GM20431 (cell line): ENCODE data around the gene NFX1.
"Not testable (repeated sequence)": the region's sequence is repeated elsewhere in the genome, so short reads cannot be mapped to it uniquely, and the experiment has no call there.

ENCODE experiments used
- in situ Hi-C: fragments of 300-500 bp; cut with MseI, MboI; formaldehyde crosslinking; loops from one replicate; pipeline ENCODE4 v1.15.0; 2020; ENCODE audit warnings: low sequenced_read_pairs; ENCODE audit not compliant: unreplicated experiment

NFX1 gene

DNA sequence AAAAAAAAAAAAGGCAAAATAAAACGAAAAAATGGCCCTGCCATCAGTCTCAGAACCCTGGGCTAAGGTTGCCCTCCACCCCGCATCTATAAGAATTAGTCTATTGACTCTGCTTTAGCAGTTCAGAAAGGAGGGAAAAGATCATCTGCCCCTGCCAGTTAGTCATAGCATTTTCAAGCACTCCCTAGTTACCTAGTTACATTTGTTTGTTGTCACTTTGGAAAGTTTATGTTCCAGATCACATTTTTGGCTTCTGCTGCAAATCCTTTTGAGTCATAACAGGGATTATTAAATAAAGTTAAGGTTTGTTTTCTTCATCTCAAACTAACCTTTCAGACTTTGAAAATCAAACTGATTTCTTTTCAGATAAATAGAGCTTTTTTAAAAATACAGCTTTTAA lies 60.0 kb downstream of the NFX1 start:
- in situ Hi-C loops: no loop called here

DNA sequence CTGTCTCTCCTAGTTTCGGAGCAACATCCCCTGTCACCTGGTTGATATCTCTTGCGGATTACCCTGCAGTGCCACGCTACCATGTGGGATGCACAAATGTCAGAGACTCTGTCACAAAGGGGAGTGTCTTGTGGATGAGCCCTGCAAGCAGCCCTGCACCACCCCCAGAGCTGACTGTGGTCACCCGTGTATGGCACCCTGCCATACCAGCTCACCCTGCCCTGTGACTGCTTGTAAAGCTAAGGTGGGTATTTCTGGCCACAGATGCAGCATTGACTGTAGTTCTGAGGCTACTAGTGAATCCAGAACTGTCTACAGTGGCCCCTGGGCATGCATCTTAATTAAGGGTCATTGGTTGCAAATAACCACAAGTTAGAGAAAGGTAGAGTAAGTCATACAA lies 61.2 kb downstream of the NFX1 start:
- in situ Hi-C loops: no loop called here

DNA sequence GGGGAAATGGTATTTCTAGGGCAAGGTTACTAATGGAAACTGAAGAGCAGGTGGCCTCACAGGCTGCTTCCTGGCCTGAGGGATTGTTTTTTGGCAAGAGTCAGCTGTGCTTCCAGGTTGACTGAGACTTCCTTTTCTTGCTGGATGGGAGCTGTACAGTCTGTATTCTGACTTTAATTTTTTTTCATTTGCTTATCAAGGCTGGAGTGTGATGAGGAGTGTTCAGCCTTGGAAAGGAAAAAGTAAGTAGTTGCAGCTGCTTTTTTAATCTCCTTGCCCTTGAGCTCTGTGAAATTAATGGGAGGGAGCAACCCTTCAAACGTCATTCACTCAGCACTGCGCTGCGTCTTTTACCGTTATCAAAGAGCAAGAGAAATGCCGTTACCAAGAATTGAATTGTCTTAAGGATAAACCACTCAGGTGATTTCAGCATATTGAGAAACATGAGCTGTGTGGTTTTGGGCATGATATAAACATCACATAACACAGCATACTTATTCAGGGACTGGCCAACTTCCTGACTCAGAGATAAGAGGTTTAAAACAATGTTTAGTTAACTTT lies 64.4 kb downstream of the NFX1 start:
- in situ Hi-C loops: no loop called here

DNA sequence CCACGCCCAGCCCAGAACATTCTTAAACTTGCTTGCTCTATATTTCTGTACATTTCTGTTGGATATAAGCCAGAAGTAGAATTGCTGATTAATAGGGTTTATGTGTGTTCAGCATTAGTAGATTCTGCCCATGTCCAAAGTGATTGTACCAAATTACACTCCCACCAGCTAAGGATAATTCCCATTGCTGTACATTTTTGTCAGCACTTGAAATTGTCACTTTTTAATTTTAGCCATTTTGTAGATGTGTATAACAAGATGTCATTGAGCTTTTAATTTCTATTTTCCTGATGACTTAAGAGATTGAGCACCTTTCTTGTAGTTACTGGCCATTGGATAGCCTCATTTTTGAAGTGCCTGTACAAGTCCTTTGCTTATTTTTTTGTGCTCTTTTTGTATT lies 65.6 kb downstream of the NFX1 start:
- in situ Hi-C loops: no loop called here

DNA sequence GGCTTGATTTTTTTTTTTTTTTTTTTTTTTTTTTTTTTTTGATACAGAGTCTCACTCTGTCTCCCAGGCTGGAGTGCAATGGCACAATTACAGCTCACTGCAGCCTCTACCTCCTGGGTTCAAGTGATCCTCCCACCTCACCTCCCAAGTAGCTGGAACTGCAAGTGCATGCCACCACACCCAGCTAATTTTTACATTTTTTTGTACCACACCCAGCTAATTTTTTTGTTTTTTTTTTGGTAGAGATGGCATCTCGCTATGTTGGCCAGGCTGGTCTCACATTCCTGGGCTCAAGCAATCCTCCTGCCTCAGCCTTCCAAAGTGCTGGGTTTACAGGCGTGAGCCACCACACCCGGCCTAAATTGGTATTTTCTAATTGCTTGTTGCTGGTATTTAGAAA lies 68.3 kb downstream of the NFX1 start:
- in situ Hi-C loops: not testable (repeated sequence)

DNA sequence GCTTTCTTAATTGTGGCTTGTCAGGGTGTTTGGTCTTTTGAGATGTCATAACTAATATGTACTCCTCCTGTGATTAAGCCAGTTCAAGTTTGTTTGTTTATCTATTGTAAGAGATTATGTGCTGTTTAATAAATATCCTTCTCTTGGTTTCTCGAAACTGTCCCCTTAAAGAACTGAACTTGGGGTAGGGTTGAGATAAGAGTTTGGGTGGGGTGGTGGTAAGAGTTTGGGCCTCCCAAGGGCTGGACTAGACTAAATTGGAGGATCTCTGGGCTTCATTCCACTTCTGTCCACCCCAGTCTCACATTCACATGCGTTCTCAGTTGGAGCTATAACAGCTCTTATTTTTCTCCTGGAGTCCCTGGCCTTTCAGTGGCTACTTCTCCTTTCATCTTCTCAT lies 73.8 kb downstream of the NFX1 start:
- in situ Hi-C loops: no loop called here

DNA sequence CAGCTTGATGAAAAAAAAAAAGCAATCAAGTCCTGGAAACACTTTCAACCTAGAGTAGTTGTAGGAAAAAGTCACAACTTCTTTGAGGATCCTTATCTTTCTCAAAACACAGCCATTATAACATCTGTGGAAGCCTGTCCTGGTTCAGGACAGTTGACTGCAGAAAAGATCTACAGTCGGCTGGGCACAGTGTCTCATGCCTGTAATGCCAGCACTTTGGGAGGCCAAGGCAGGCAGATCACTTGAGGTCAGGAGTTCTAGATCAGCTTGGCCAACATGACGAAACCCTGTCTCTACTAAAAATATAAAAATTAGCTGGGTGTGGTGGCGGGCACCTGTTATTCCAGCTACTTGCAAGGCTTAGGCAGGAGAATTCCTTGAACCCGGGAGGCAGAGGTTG lies 74.5 kb downstream of the NFX1 start:
- in situ Hi-C loops: not testable (repeated sequence)

DNA sequence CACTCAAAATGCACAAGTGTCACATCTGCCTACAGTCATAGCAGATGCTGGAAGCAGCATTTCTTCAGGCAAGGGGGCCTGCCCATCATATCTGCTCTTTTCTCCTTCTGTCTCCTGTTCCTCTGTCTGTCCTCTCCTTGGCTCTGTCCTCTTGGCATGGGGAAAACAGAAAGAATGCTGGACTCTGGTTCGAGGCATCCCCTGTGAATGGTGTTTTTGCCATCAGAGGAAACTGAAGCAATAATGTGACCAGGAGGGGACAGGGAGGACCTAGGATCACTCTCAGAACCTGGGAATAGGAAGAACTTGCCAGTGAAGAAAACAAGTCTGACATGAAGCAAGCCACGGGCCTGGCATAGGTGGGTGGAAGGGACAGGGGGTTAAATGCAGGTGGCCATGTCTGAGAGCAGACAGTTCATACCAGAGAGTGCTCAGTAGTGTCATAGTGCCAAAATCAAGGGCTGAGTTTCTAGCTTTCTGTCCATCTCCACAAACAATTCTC lies 76.7 kb downstream of the NFX1 start:
- in situ Hi-C loops: no loop called here

DNA sequence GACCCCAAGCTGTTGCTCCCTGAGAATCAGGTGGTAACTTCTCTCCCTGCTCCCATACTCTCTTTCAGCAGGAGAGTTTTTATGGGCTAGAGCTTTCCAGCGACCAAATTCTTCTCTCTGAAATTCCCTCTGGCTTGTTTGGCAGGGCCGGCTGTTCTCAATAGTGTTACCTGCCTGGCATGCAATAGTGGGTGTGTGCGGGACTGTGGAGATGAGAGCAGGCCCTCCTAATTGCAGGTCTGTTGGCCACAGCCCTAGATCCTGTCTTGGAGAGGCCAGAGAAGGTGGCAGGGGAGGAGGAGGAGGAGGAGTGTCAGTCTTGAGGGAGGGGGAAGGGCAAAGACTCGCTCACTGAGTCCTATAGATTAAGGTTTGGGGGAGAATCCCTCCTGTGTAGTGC lies 82.6 kb downstream of the NFX1 start:
- in situ Hi-C loops: no loop called here

DNA sequence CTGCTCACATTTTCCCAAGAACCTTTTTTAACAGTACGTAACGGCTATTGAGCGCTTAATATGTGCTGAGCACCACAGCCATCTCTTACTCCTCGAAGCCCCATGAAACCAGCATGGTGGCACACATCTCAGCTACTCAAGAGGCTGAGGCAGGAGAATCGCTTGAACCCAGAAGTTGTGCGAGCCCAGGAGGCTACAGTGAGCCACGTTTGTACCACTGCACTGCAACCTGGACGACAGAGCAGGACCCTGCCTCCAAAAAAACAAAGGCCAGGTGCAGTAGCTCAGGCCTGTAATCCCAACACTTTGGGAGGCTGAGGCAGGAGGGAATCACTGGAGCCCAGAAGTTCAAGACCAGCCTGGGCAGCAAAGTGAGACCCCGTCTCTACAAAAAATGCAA lies 83.9 kb downstream of the NFX1 start:
- in situ Hi-C loops: no loop called here

DNA sequence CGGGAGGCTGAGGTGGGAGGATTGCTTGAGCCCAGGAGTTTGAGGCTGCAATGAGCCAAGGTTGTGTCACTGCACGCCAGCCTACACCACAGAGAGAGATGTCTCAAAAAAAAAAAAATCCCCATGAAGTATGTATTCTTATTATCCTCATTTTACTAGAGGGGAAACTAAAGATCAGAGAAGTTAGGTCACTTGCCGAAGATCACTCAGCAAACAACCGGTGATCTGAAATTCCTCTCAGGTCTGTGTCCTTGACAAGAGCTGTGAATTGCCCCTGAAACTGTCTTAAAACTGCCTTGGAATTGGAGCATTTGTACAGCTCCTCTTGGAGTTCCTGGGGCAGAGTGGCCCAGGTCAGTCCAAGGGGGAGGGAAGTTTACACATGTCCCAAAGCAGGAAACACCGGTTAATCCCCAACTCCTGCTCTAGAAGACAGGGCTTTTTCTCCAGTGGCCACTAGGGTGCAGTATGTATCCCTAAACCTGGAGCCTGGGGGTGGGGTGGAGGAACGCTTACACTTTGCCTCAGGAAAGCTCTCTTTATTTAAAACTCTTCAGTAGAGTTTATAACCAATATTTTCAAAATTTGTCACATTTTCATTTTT lies 84.4 kb downstream of the NFX1 start:
- in situ Hi-C loops: no loop called here

DNA sequence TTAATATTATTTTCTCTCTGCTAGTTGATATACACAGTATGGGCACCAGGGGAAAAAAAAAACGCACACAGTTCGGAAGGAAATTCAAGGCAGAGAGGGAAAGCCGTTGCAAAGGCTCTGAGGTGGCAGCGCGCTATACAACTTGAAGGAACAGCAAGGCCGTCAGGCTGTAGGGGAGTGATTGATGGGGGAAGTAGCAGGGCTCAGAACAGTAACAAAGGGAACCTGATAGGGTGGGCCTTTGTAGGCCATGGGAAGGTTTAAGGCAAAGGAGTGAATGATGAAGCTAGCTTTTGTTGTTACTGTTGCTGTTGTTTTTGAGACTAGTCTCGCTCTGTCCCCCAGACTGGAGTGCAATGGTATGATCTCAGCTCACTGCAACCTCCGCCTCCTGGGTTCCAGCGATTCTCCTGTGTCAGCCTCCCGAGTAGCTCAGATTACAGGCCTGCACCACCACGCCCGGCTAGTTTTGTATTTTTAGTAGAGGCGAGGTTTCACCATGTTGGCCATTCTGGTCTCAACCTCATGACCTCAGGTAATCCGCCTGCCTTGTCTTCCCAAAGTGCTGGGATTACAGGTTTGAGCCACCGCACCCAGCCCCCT lies 85.0 kb downstream of the NFX1 start:
- in situ Hi-C loops: no loop called here

DNA sequence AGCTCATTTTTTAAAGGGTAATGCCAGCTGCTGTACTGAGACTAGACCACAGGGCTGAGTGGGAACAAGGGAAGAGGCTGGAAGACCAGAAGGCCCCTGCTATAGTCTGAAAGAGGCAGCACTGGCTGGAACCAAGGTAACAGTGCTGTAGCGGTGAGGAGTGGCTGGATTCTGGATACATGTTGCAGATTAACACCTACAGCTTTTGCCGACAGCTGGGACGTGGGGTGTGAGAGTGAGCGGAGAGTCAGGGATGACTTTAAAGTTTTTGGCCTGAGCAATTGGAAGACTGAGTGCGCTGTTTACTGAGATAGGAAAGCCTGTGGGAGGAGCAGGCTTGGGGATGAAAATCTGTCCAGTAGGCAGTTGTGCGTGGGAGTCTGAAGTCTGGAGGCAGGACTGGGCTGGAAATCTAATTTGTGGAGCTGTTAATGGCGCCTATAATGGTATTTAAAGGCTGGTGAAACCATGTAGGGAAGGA lies 85.6 kb downstream of the NFX1 start:
- in situ Hi-C loops: no loop called here

DNA sequence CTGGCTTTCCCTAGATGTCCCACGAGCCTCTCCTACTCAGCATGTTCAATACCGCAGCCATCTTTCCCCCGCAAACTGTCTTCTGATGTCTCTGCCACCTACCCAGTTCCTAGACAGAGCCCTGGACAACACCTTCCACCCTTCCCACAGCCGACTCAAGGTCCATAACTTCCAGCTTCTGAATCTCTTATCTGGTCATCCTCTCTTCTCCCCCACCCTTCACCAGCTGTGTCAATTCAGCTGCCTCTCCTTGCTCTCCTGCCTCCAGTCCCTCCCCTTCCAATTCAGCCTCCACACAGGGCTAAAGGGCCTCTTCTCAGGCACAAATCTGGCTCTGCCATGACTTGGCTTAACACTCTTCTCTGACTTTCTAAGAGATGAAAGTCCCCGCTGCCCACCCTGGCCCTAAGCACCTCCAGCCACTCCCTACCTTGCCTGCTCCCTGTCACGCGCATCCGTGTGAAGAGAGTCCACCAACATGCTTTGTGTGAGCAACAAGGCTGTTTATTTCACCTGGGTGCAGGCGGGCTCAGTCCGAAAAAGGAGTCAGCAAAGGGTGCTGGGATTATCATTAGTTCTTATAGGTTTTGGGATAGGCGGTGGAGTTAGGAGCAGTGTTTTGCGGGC lies 86.9 kb downstream of the NFX1 start:
- in situ Hi-C loops: no loop called here

DNA sequence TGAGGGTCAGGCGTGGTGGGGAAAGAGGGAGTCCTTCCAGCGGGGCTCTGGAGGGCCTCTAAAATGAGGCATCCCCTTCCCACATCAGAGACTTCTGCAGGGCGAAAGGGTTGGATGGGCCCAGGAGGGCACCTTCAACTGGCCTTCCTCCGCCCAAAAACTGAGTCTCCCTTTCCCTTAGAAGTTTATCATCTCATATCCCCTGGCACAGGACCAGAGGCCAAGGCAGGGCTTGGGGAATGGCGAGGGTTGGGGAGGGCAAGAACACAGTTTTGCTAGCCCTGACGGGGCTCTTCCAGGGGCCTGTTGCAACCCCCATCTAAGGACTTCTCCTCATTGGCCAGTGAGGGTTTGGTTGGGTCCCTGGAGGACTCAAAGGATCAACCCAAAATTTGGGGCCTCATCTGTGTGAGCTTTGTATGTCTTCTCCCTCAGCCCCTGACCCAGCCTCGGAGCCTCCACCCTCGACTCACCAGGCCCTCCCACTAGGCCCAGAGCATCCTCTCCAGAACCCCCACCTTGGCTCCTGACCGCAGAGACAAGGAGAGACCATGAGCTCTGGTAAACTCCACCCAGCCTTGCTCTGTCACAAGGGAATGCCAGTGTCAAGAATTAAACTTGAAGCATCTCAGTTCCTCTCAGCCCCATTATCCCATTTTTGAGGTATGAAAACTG lies 87.9 kb downstream of the NFX1 start:
- in situ Hi-C loops: no loop called here

DNA sequence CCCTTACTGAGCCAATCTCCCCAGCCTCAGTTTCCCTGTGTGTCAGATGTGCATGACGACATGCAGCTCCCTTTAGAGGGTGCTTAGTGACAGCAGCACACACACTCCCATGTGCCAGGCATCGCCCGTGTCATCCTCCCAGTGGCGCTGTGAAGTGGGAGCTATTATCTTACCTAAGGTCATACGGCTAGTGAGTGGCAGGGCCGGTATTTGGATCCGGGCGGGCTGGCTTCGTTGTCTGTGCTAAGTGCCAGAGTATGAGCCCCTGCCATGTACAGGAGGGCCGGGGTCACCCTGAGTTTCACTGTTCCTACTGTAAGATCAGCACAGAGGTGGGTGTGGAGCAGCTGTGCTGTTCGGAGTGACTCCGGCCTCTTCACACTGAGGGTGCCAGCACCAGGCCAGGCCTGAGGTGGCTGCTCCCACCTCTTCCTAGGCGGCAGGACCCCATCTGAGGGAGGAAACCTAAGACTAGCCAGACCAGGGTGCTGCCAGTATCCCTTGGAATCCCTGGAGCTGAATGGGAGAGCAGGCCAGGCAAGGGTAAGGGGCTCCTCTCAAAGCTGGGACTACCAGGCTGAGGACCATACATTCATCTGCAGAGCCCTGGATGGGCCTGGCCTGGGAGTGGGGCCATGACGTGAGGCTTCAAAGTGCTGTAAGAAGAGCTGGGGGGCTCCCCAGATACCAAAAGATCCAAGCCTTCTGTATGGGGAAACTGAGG lies 89.5 kb downstream of the NFX1 start:
- in situ Hi-C loops: no loop called here

DNA sequence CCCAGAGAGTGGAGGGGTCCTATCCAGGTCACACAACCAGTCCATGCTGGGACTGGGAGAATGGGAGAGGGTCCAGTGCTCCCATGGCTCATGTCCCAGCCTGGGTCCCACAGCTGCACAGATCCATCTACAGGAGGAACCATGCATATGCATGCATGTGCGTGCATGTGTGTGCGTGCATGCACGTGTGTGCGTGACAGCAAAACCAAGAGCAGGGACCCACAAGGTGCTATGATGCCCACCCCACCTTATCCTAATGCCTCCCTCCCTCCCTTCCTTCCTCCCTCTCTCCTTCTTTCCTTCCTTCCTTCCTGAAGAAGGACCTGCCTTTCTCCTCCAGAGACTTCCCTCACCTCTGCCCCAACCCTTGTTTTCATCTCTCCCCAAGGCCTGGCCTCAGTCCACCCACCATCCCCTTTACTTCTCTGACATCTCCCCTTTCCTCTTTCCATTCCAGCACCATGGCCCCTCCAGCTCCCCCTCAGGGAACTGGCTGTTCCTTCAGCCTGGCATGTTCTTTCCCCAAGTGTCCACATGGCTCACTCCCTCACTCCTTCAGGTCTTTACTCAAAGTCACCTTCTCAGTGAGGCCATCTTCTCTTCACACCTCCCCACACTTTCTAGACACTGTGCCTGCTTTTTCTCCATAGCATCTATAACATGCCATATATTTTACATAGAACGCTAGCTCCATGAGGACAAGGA lies 90.2 kb downstream of the NFX1 start:
- in situ Hi-C loops: no loop called here

DNA sequence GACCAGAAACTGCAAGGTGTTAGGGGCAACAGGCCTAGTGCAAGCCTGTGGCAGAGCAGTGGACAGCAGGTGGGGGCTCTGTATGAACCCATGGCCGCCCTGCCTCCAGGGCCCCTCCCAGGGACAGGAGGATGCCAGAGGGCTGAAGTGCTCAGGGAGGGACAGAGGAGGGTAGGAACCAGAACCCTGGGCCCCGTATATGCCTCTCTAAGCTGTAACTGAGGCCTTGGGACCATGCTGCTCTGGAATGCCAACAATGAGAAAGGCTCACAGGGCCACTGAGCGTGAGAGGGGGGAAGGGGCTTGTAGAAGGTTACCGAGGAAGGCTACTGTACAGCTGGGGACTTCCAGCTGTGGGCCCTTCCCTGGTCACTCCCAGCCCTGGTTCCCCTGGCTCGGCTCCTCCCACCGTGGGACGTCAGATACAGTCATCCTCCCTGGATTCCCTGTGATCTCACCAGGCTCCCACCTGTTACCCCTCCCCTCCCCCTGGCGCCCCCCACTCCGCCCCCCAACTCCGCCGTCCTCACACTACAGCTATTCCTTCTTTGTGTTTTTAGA lies 91.0 kb downstream of the NFX1 start:
- in situ Hi-C loops: no loop called here

DNA sequence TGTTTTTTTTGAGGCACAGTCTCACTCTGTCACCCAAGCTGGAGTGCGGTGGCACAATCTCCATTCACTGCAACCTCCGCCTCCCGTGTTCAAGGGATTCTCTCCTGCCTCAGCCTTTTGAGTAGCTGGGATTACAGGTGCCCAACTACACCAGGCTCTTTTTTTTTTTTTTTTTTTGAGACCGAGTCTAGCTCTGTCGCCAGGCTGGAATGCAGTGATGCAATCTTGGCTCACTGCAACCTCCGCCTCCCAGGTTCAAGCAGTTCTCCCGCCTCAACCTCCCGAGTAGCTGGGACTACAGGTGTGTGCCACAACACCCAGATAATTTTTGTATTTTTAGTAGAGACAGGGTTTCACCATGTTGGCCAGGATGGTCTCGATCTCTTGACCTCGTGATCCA lies 92.1 kb downstream of the NFX1 start:
- in situ Hi-C loops: not testable (repeated sequence)
